ENCODE measurements around the gene RAB30. TPM values are rescaled to one million over a fixed set of nuclear protein-coding genes. Genes with fewer than 3 reads are reported as not detected.

The RAB30 gene
- polyA plus RNA-seq, 1 donor from 2014 or later: 36.4 TPM

GRCh38 chr11:82996966-82997606 lies 74.6 kb downstream of the RAB30 start:
- Histone ChIP-seq H2AFZ (ENCODE audit: low read depth, low read length) (no peak overlapping the region), H3K36me3 (ENCODE audit: insufficient read depth, low read length) (no peaks in the 10 kb centered on the region), H3K9ac (ENCODE audit: low read length) (no peak overlapping the region), H3K79me2 (replicated peaks; ENCODE audit: insufficient read depth, low read length) (no peaks in the 10 kb centered on the region), H3K9me3 (ENCODE audit: low read length) (no peaks in the 10 kb centered on the region), H3K4me3 (ENCODE audit: low read length) (no peak overlapping the region), H3K27me3 (ENCODE audit: insufficient read depth, low read depth, low read length) (no peaks in the 10 kb centered on the region), H3K9me2 (ENCODE audit: insufficient read depth, low read length) (no peaks in the 10 kb centered on the region), H4K20me1 (ENCODE audit: insufficient read depth) (no peaks in the 10 kb centered on the region), H3K4me2 (ENCODE audit: low read length) (no peak overlapping the region), H3F3A (ENCODE audit: insufficient read depth, low read length, poor library complexity, severe bottlenecking) (no peaks in the 10 kb centered on the region), H3K27ac (ENCODE audit: low read length) (no peak overlapping the region)
- TF ChIP-seq SMC3 (conservative IDR thresholded peaks at IDR 0.05; ENCODE audit: poor library complexity): no peak
- TF ChIP-seq REST (IDR thresholded peaks at IDR 0.05; ENCODE audit: borderline replicate concordance): no peak
- no peak for TF ChIP-seq RAD21 (conservative IDR thresholded peaks at IDR 0.05)
- no peak for TF ChIP-seq POLR2AphosphoS5 (IDR thresholded peaks at IDR 0.05)
- TF ChIP-seq TAF1 (IDR thresholded peaks at IDR 0.05; ENCODE audit: low read depth): no peak
- TF ChIP-seq EP300 (conservative IDR thresholded peaks at IDR 0.05; ENCODE audit: poor library complexity, severe bottlenecking): no peak
- TF ChIP-seq EZH2 (IDR thresholded peaks at IDR 0.05; ENCODE audit: borderline replicate concordance, insufficient read depth, low read length, poor library complexity, severe bottlenecking): no peak
- TF ChIP-seq CTCF (IDR thresholded peaks at IDR 0.05; ENCODE audit: poor library complexity, severe bottlenecking): no peak
- no peak for TF ChIP-seq MXI1 (conservative IDR thresholded peaks at IDR 0.05; ENCODE audit: poor library complexity, severe bottlenecking)

GRCh38 chr11:82995754-82996398 lies 75.8 kb downstream of the RAB30 start:
- H3K9ac ChIP-seq (ENCODE audit: low read length): no peak overlapping the region
- no peak overlapping the region for H3K4me3 ChIP-seq (ENCODE audit: low read length)
- H3K79me2 ChIP-seq (replicated peaks; ENCODE audit: insufficient read depth, low read length): no peaks in the 10 kb centered on the region
- H2AFZ ChIP-seq (ENCODE audit: low read depth, low read length): no peak overlapping the region
- H4K20me1 ChIP-seq (ENCODE audit: insufficient read depth): no peaks in the 10 kb centered on the region
- H3K4me2 ChIP-seq (ENCODE audit: low read length): no peak overlapping the region
- H3K27ac ChIP-seq (ENCODE audit: low read length): no peak overlapping the region
- no peaks in the 10 kb centered on the region for H3F3A ChIP-seq (ENCODE audit: insufficient read depth, low read length, poor library complexity, severe bottlenecking)
- no peaks in the 10 kb centered on the region for H3K9me2 ChIP-seq (ENCODE audit: insufficient read depth, low read length)
- no peaks in the 10 kb centered on the region for H3K36me3 ChIP-seq (ENCODE audit: insufficient read depth, low read length)
- TF ChIP-seq REST (IDR thresholded peaks at IDR 0.05; ENCODE audit: borderline replicate concordance) (no peak), EZH2 (IDR thresholded peaks at IDR 0.05; ENCODE audit: borderline replicate concordance, insufficient read depth, low read length, poor library complexity, severe bottlenecking) (no peak), TAF1 (IDR thresholded peaks at IDR 0.05; ENCODE audit: low read depth) (no peak), POLR2AphosphoS5 (IDR thresholded peaks at IDR 0.05) (no peak), EP300 (conservative IDR thresholded peaks at IDR 0.05; ENCODE audit: poor library complexity, severe bottlenecking) (no peak), CTCF (IDR thresholded peaks at IDR 0.05; ENCODE audit: poor library complexity, severe bottlenecking) (no peak), RAD21 (conservative IDR thresholded peaks at IDR 0.05) (no peak), MXI1 (conservative IDR thresholded peaks at IDR 0.05; ENCODE audit: poor library complexity, severe bottlenecking) (no peak), SMC3 (conservative IDR thresholded peaks at IDR 0.05; ENCODE audit: poor library complexity) (no peak)
- no peaks in the 10 kb centered on the region for H3K9me3 ChIP-seq (ENCODE audit: low read length)
- H3K27me3 ChIP-seq (ENCODE audit: insufficient read depth, low read depth, low read length): no peaks in the 10 kb centered on the region
